Choroid plexus epithelial cell (primary cell): Measurements from ENCODE around the gene CBLL1.

Experiments used
- DNase-seq: peaks from one replicate; pipeline ENCODE4 v3.0.0-alpha.2; 2010; ENCODE audit warnings: low read depth
- H3K4me3 ChIP-seq: 2 replicates; pipeline ENCODE4 v1.5.1; 2011; ENCODE audit warnings: low read depth, mild to moderate bottlenecking, control low read depth, low read length, moderate library complexity
- CTCF ChIP-seq: conservative IDR thresholded peaks from 2 replicates; pipeline ENCODE4 v1.5.1; 2011; ENCODE audit warnings: low read depth, mild to moderate bottlenecking, control low read depth, inconsistent platforms, low read length, moderate library complexity

CBLL1 gene

GRCh38 chr7:107703219-107703618, 40.7 kb upstream of the CBLL1 start:
- DNase-seq = no peak
- H3K4me3 ChIP-seq = no peak overlapping the region
- TF ChIP-seq CTCF = no peak

- DNase-seq = no peak
- no peak overlapping the region for H3K4me3 ChIP-seq
- TF ChIP-seq CTCF = no peak
These were observed 40.1 kb upstream of the CBLL1 start for GRCh38 chr7:107703872-107704271.

GRCh38 chr7:107708956-107709355, 35.0 kb upstream of the CBLL1 start:
- no peak overlapping the region for H3K4me3 ChIP-seq
- TF ChIP-seq CTCF = no peak
- no peak for DNase-seq

- peak; percentile 54 for DNase-seq
- TF ChIP-seq CTCF = no peak
- no peak overlapping the region for H3K4me3 ChIP-seq
These were observed 32.6 kb upstream of the CBLL1 start for GRCh38 chr7:107711301-107711700.

- H3K4me3 ChIP-seq = no peak overlapping the region
- no peak for DNase-seq
These were observed 31.9 kb upstream of the CBLL1 start for GRCh38 chr7:107712025-107712424.

GRCh38 chr7:107712896-107713295, 31.0 kb upstream of the CBLL1 start:
- DNase-seq = no peak
- H3K4me3 ChIP-seq = no peak overlapping the region
- no peak for TF ChIP-seq CTCF

More at GRCh38 chr7:107712025-107712424, 31.9 kb upstream of the CBLL1 start:
- TF ChIP-seq CTCF = no peak

GRCh38 chr7:107715531-107715930, 28.4 kb upstream of the CBLL1 start:
- no peak for DNase-seq
- no peak overlapping the region for H3K4me3 ChIP-seq
- TF ChIP-seq CTCF = no peak
